K562 (cell line): ENCODE results near the gene IL9. TPM values are rescaled to one million over a fixed set of nuclear protein-coding genes. Genes with fewer than 3 reads are reported as not detected.
A peak's percentile ranks its signal among the peaks of the same experiment; 100 is the strongest.

Experiments
- ATAC-seq: fragments of 200-7000 bp; cut with Tn5 transposase; 3 replicates; pipeline ENCODE4 v1.9.1; 2020; ENCODE audit warnings: moderate library complexity
- BruUV-seq: library from RNA; stranded (reverse); fragments of 400-500 nt; replicated peaks from 2 replicates; lab custom pipeline; 2021; lab: Mats Ljungman, UMichigan
- CTCF ChIA-PET: fragments of 300-600 bp; formaldehyde crosslinking; extraction: SDS; loops from one replicate; lab custom pipeline; 2021; ENCODE audit warnings: low intra/inter-chr PET ratio; lab: Yijun Ruan, JAX
- POLR2A ChIA-PET: fragments of 300-600, 350-650 bp; sonication (Branson Sonifier 250); formaldehyde crosslinking; extraction: SDS; loops from one replicate; lab custom pipeline; 2021; ENCODE audit warnings: antibody characterized with exemption, inconsistent platforms; lab: Yijun Ruan, JAX
- DNase-seq, 4 experiments: peaks; one replicate each; pipeline versions ENCODE4 v3.0.0 to v3.0.0-alpha.2; 2011 to 2018; ENCODE audit warnings: low spot score in 3 of 4, mixed read lengths in 3 of 4; ENCODE audit errors: extremely low read depth in 1 of 4
- FAIRE-seq: peaks from 2 replicates; lab custom pipeline; 2011; peaks lifted over from hg19 to GRCh38; lab: Jason Lieb, UNC
- H2AFZ ChIP-seq: 2 replicates; pipeline ENCODE4 v1.6.0; 2011; ENCODE audit warnings: low read depth, low read length, control low read depth, inconsistent platforms
- H3K27ac ChIP-seq: fragments of 200-600 bp; 3 replicates; pipeline ENCODE4 v1.8.0; 2011; ENCODE audit warnings: low read depth, mild to moderate bottlenecking, control low read depth, inconsistent platforms, low read length, moderate library complexity, mixed read lengths; ENCODE audit errors: extremely low read depth
- H3K27me3 ChIP-seq, 2 experiments: fragments of 300-600 bp in 1 of 2; 2 replicates in 1 of 2; 3 replicates in 1 of 2; pipeline versions ENCODE4 v1.6.0 to v1.8.0; 2011; ENCODE audit warnings: inconsistent platforms in 2 of 2, low read length in 2 of 2, mild to moderate bottlenecking in 1 of 2, mixed read lengths in 1 of 2, moderate library complexity in 1 of 2; ENCODE audit not compliant: control insufficient read depth in 2 of 2, insufficient read depth in 2 of 2
- H3K36me3 ChIP-seq: fragments of 300-600 bp; 3 replicates; pipeline ENCODE4 v1.8.0; 2011; ENCODE audit warnings: mild to moderate bottlenecking, low read length, inconsistent platforms; ENCODE audit not compliant: control insufficient read depth, insufficient read depth
- H3K4me1 ChIP-seq, 2 experiments: fragments of 200-600 bp in 1 of 2; replicated peaks in 1 of 2; 2 replicates in 1 of 2; 3 replicates in 1 of 2; pipeline versions ENCODE4 v1.5.1 to v1.8.0; 2011; ENCODE audit warnings: inconsistent platforms in 2 of 2, low read length in 2 of 2, mild to moderate bottlenecking in 1 of 2, mixed read lengths in 1 of 2, moderate library complexity in 1 of 2; ENCODE audit not compliant: control insufficient read depth in 2 of 2, insufficient read depth in 2 of 2
- H3K4me2 ChIP-seq: 2 replicates; pipeline ENCODE4 v1.6.1; 2011; ENCODE audit warnings: low read length, control low read depth, inconsistent platforms, mixed read lengths; ENCODE audit not compliant: insufficient read depth
- H3K4me3 ChIP-seq: fragments of 200-600 bp; sonication (generic), shearing (Covaris generic); 2 replicates; pipeline ENCODE4 v1.5.1; 2016; ENCODE audit warnings: control low read depth, inconsistent platforms
- H3K79me2 ChIP-seq: fragments of 200-600 bp; 3 replicates; pipeline ENCODE4 v1.8.0; 2011; ENCODE audit warnings: low read length, inconsistent platforms; ENCODE audit not compliant: control insufficient read depth, insufficient read depth
- H3K9ac ChIP-seq, 2 experiments: 2 replicates each; pipeline versions ENCODE4 v1.6.0 to v1.6.1; 2011; ENCODE audit warnings: low read depth in 2 of 2, low read length in 2 of 2, control low read depth in 1 of 2, inconsistent platforms in 1 of 2, mild to moderate bottlenecking in 1 of 2, mixed read lengths in 1 of 2; ENCODE audit not compliant: insufficient read depth in 1 of 2
- H3K9me1 ChIP-seq: one replicate; pipeline ENCODE4 v1.6.0; 2011; ENCODE audit warnings: inconsistent platforms, mild to moderate bottlenecking, low read length, moderate library complexity; ENCODE audit not compliant: control insufficient read depth, insufficient read depth
- H3K9me3 ChIP-seq: replicated peaks from 2 replicates; pipeline ENCODE4 v1.5.1; 2011; ENCODE audit warnings: low read depth, low read length, inconsistent platforms; ENCODE audit not compliant: control insufficient read depth, insufficient read depth
- H4K20me1 ChIP-seq: replicated peaks from 2 replicates; pipeline ENCODE4 v1.6.1; 2011; ENCODE audit warnings: low read length, inconsistent platforms, mixed read lengths; ENCODE audit not compliant: control insufficient read depth, insufficient read depth
- CBFA2T3 ChIP-seq: fragments of 450-650 bp; IDR thresholded peaks from 2 replicates; pipeline ENCODE4 v1.6.1; 2017
- ELF4 ChIP-seq: fragments of 450-650 bp; formaldehyde crosslinking; IDR thresholded peaks from 2 replicates; pipeline ENCODE4 v1.4.0; 2022; ENCODE audit warnings: missing genetic modification characterization
- HDAC6 ChIP-seq: IDR thresholded peaks from 2 replicates; pipeline ENCODE4 v1.6.1; 2012; ENCODE audit warnings: low read depth, mild to moderate bottlenecking, control low read depth, inconsistent platforms, low read length, moderate library complexity
- HNRNPLL ChIP-seq: fragments of 200-400 bp; formaldehyde crosslinking; IDR thresholded peaks from 2 replicates; pipeline ENCODE4 v1.6.1; 2017; ENCODE audit warnings: low read length, low read depth, mild to moderate bottlenecking; ENCODE audit not compliant: poor library complexity, severe bottlenecking
- MBD2 ChIP-seq: sonication (generic); IDR thresholded peaks from 2 replicates; pipeline ENCODE4 v1.6.1; 2016; ENCODE audit warnings: low read depth, borderline replicate concordance
- MIER1 ChIP-seq: fragments of 450-650 bp; IDR thresholded peaks from 2 replicates; pipeline ENCODE4 v1.6.1; 2016; ENCODE audit warnings: antibody characterized with exemption, mild to moderate bottlenecking, low read depth
- POLR2G ChIP-seq: fragments of 200-400 bp; formaldehyde crosslinking; IDR thresholded peaks from 2 replicates; pipeline ENCODE4 v1.6.1; 2017; ENCODE audit warnings: low read depth, mild to moderate bottlenecking, antibody characterized with exemption, low read length, moderate library complexity
- TBP ChIP-seq: optimal IDR thresholded peaks from 2 replicates; pipeline ENCODE3; 2011; ENCODE audit warnings: low read depth, low read length, improper control_type of control experiment
- TEAD1 ChIP-seq, 2 experiments: fragments of 450-650 bp in 1 of 2; sonication (generic) in 1 of 2; formaldehyde crosslinking; IDR thresholded peaks; 2 replicates each; pipeline versions ENCODE4 v1.4.0 to v1.8.0; 2020 to 2022; ENCODE audit warnings: mild to moderate bottlenecking in 2 of 2, missing genetic modification reagents in 1 of 2
- ZC3H4 ChIP-seq: sonication (generic); formaldehyde crosslinking; IDR thresholded peaks from 2 replicates; pipeline ENCODE4 v1.9.0; 2021; ENCODE audit warnings: missing genetic modification reagents, borderline replicate concordance
- ZNF561 ChIP-seq: fragments of 450-650 bp; formaldehyde crosslinking; conservative IDR thresholded peaks from 2 replicates; pipeline ENCODE4 v1.4.0; 2020; ENCODE audit warnings: mild to moderate bottlenecking, moderate library complexity
- WGBS: fragments of 100-300 bp; shearing (Covaris generic); methylation state at CpG from one replicate; pipeline ENCODE4 v1.1.6; 2016; ENCODE audit warnings: low coverage, mixed read lengths; ENCODE audit not compliant: insufficient coverage; ENCODE audit errors: missing lambda C conversion rate; 5-methylcytosine and 5-hydroxymethylcytosine counted together
- in situ Hi-C: fragments of 300-500 bp; cut with MboI; formaldehyde crosslinking; loops from 4 replicates; pipeline ENCODE4 v1.15.0; 2018; ENCODE audit warnings: inconsistent platforms, mixed read lengths
- intact Hi-C: fragments of 100-400 bp; cut with micrococcal nuclease; formaldehyde crosslinking; loops from 2 replicates; pipeline ENCODE4 v1.14.2; 2022
- polyA plus RNA-seq, 8 experiments: library from polyadenylated mRNA; depleted of rRNA in 4 of 8; stranded (reverse) in 5 of 8; unstranded in 3 of 8; fragments of >200 nt; fragmentation: Nextera tagmentation in 2 of 8; fragmentation: Illumina TruSeq in 1 of 8; extraction: Ambion mirVana in 2 of 8; extraction: Trizol in 1 of 8; gene quantifications; 2 replicates each; pipeline versions ENCODE4 v1.2.1 to v1.2.3, GENCODE V29; 2011 to 2014; ENCODE audit warnings: inconsistent platforms in 1 of 8, missing spikeins in 1 of 8
- total RNA-seq, 7 experiments: library from RNA; depleted of rRNA in 6 of 7; stranded (reverse); fragments of >200 nt in 6 of 7; fragmentation: Illumina TruSeq in 2 of 7; extraction: Trizol in 2 of 7; gene quantifications; 2 replicates each; pipeline versions ENCODE4 v1.2.1 to v1.2.3, GENCODE V29; 2011 to 2021; ENCODE audit warnings: low replicate concordance in 1 of 7

IL9 gene
- total and polyA plus RNA-seq, 9 of the 15 experiments (the other 6 are each of a cell fraction or from before 2014, with no cell fraction given) = not detected

GRCh38 chr5:135875567-135875966 lies 20.1 kb downstream of the IL9 start (continued):
- TF ChIP-seq HNRNPLL (no peak), MBD2 (no peak), TEAD1 (CRISPR knock-in tag; IDR thresholded peaks at IDR 0.05) (no peak), TBP (no peak), HDAC6 (no peak)

- Histone ChIP-seq H3K9me1 (no peaks in the 10 kb centered on the region), H3K79me2 (no peaks in the 10 kb centered on the region), H3K4me2 (no peak overlapping the region), H3K9ac (no peak overlapping the region), H3K9me3 (no peaks in the 10 kb centered on the region), H3K27ac (no peak overlapping the region), H3K27me3 (peaks cover 0 to 18% of the 10 kb centered on the region in 2 experiments; a peak in 2 of 5 replicates), H3K4me1 (no peaks in the 10 kb centered on the region), H3K36me3 (no peaks in the 10 kb centered on the region), H2AFZ (no peak overlapping the region), H4K20me1 (no peaks in the 10 kb centered on the region), H3K4me3 (no peak overlapping the region)
- FAIRE-seq (no peak), ATAC-seq (no peak), DNase-seq (no peak)
- in situ Hi-C loops = no loop called here
- intact Hi-C loops = no loop called here
- WGBS = 0% methylated on average over 3 of the region's 3 CpGs
- TF ChIP-seq POLR2G = no peak
- no peak for TF ChIP-seq ZNF561 (CRISPR knock-in tag)
- TF ChIP-seq CBFA2T3 = 0 out of 2 replicates have a peak, but pooled peaks have one; percentile 4
- TF ChIP-seq ZC3H4 = no peak
- TF ChIP-seq MIER1 = no peak
- TF ChIP-seq ELF4 = no peak
- CTCF ChIA-PET = no interaction called here
- POLR2A ChIA-PET = no interaction called here
- BruUV-seq = no TSS peak
These were observed 21.2 kb downstream of the IL9 start for GRCh38 chr5:135874461-135874860.
